Measurements from ENCODE around the gene CPEB1.

Gene CPEB1

DNA sequence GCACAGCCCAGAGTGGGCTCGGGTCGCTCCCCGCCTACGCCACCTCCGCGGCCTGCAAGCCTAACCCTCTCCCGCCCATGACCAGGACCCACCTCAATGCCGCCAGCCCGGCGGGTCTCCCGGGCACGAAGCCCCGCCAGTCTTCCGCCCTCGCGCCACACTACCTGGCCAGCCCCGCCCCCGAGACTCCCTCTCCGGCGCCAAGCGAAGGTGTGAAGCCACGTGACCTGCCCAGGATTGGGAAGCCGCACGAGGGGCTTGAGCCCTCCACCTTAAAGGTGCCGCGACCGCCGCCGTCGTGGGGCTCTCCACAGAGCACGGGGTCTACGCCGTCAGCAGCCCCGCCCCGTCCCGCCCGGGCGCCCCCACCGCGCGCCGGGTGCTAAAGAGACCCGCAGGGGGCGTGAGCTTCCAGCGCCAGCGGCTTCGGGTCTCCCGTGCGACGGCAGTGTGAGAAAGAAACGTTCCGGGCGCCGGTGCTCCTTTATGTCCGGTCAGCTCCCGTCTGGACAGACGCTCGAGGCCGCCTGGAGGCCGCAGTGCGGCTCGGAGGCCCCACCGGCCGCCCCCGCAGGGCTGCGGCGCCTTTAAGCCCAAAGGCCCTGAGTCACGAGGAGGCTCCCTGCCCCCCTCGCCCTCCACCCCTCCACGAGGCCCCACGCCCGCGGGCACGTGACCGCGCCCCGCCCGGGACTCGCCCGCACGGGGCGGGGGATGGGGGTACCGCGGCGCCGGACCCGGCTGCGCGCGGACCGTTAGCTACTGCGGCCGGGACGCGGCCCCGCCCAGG, at the start of gene CPEB1:
TSS of gene CPEB1 (minus strand) at position 319 of the 790 bp plus-strand sequence. CDS start 18,904 bp downstream, outside the sequence.
- DNase-seq: peak; percentile 6 to 16

DNA sequence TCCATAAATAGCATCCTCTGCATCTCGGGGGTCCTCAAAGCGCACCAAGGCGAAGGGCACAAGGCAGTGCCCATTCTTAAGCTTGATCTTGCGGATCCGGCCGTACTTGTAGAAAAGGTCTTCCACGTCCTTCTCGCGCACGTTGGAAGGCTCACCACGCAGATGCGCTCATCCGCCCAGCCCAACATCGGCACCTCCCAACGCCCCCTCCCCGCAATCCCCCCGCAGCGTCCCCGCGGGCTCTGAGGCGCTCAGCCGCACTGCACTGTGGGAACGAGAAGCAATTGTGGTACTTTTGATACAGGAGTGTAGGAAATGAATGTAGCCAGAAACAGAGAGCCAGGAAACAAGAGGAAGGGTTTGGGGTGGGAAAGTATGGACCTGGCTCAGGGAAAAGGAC, 45.0 kb upstream of the CPEB1 start:
- no peak for DNase-seq

DNA sequence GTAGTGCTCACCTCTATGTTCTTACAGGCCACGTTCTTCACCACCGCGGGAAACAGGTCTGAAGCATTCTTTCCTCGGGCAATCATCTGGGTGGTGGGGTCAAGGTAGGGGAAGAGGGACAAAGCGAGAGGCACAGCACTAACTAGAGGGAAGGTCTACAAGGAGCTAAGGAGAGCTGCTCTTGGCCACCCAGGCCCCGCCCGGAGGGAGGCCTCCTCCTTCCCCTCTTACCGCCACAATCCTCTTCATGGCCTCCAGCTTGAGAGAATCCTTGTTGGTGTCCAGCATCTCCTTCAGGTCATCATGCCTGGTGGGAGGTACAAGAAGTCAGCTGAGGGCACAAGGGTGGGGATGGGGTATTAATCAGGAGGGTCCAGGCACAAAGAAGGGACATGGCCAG, 42.0 kb upstream of the CPEB1 start:
- DNase-seq: no peak

DNA sequence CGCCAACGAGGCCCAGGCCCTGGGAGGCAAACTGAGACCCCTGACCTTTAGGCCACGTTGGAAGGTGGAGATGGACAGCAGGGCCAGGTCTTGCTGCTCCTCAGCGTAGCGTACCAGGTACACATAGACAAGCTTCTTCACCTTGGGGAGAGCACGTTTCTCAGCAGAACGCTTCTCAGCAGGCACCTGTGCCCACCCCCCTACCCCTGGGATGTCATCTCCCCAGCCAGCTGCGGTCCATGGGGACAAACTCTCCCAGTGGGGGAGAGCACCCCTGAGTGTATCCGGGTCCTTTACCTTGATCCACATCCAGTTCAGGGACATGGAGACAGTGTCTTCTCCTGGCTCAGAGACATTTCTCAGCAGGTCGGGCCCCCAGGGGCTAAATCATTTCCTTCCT, 41.5 kb upstream of the CPEB1 start:
- DNase-seq: no peak

DNA sequence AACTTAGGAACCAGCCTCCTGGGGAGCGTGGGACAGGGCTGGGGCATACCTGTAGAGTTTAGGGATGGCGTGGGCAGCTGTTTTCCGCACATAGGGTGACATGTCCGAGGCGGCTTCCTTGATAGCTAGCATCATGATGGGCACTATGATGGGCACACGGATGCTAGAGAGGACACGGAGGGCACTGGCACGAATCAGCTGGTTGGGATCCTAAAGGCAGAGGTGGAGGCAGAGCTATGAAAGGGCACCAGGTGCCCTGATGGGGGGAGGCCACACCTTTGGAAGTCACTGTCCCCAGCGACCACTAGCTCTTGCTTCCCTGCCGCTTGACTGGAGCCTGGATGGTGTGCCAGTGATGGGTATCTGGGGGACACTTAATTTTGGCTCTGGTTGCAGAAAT, 34.2 kb upstream of the CPEB1 start:
- DNase-seq: no peak

DNA sequence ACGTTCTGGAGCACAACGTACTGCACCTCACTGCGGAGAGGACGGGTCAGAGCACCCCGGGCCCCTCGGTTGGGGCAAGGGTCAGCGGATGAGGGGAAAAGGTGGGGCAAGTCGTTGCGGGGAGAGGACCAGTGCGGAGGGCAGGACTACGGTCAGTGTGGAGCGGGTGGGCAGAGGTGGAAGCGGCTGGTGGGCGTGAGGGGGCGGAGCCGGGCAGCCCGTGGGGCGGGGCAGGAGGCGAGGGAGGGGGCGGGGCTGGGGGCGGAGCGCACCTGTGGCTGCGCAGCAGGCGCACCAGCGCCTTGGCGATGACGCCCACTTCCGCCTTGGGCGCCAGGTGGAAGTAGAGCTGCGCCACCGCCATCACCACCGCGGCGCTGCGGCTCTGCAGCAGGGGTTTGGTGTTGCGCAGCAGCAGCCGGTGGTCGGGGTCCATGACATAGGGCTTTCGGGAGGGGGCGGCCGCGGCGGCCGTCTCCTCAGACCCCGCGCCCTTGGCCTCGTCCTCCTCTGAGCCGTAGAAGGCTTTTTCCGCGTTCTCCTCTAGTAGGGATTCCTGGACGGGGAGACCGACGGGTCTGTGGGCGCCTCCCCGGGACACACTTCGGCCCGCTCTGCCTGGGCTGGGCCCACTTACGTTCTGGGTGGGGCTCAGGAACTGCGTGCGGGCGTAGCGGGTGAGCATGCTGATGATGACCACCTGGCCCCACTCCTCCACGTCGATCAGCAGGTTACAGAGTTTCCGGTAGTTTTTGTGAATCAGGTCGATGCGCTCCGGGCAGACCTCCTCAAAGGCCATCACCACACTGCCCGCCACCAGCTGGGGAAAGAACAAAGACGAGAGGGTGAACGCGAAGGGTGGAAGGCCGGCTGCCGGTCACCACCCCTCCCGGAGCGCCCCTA, 33.3 kb upstream of the CPEB1 start:
- peak; percentile 52 to 68 for DNase-seq

DNA sequence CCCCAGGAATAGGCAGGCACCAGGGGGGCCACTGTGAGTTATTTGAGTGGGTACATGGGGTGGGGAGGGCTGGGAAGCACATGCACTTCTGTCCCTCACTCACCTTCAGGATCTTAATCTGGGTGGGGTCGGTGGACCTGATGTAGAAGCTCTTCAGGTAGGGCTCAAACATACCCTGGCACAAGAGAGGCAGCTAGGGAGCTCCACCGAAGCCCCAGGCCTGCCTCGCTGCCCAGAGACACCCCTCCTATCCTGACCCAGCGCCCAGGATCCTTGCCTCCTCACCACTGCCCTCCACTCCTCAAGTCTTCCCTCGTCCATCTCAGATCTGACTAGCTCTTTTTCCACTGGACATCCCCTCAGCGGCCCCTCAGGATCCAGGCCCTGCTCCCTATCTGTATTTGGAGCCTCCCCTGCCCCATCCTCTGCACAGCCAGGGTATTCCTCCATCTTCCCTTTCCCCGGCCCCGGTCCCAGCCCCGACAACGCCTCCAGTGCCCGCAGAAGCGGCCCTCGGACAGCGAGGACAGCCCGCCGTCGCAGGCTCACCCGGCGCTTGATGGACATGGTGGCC, 32.5 kb upstream of the CPEB1 start:
- no peak for DNase-seq

DNA sequence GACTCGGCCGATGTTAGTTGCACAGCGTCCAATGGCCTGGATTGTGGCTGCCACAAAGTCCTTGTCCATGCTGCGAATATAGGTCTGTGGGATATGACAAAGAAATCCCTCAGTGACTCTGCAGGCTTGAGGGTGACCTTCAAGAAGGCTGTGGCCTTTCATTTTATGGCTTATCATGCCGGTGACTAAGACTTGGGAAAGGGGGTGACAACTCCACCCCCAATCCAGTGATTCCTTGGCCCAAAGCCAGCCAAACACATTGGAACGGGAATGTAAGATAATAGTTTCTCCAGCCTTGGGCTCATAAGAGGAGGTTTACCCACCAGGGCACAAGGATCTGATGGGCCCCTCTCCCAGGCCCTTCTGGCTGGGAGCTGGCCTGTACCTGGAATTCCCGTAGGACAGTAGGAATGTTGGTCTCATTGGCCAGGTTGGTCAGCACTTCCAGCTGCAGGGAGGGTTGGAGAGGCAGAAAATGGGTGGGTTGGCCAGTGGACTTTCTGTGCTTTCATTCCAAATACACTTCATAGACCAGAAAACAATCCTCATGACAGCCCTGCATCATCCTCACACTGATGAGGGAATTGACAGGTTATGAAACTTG, 30.7 kb upstream of the CPEB1 start:
- DNase-seq: no peak

DNA sequence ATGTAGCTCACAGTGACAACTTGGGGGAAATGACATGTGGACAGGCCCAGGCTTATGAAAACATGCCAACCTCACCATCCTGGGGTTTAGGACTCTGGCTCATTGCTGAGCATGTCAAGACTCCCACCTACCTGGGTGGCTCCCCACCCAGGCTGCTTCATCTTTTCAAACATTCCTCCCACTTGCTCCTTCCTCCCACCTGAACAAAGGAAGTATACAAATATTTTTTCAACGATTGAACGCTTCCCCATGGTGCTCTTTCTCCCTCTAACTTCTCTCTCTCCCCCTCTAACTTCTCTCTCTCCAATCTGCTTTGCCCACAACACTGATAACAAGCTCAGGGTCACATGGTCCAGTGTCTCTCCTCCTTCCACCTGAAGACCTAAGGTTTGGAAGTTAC, 27.7 kb upstream of the CPEB1 start:
- no peak for DNase-seq

DNA sequence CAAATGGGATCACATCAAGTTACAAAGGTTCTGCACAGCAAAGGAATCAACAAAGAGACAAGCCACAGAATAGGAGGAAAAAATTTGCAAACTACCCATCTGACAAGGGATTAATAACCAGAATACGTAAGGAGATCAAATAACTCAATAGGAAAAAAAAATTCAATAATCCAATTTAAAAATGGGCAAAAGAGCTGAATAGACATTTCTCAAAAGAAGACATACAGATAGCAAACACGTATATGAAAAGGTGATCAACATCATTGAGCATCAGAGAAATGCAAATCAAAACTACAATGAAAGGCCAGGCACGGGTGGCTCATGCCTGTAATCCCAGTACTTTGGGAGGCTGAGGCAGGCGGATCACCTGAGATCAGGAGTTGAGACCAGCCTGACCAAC, 23.5 kb upstream of the CPEB1 start:
- no peak for DNase-seq

DNA sequence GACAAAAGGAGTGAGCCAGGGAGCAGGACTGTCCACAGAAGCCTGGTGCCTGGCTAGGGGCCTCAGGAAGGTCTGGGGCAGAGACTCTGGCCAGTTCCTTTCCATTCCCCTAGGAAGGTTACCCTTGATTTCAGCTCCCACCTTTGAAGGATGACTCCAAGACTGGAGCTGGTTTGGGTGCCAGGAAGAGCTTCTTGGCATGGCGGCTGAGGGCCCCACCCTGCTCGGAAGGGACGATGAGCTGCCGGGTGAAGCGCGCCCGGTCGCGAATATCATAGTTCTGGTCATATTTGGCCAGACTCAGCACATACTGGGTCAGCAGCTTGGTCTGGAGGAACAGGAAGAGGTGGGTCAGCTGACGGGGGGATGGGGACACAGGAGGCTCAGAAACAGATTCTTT, 19.4 kb upstream of the CPEB1 start:
- DNase-seq: no peak

DNA sequence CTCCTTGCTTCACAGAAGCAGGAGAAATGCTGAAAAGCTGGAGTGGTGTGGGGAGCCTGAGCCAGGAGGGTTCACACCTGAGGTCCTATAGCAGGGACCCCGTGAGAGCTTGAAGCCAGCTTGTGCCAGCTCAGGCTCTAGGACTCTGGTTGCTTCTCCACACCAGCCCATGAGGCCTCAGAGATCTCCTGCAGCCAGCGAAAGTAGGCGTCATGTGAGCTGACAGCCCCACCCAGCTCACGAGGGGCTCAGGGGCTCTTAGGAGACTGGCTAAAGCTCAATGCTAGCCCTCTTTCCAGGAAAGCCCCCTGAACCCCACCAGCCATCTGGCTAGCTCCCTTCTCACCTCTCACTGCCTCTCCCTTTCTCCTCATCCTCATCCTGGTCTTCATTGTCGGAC, 16.9 kb upstream of the CPEB1 start:
- no peak for DNase-seq

DNA sequence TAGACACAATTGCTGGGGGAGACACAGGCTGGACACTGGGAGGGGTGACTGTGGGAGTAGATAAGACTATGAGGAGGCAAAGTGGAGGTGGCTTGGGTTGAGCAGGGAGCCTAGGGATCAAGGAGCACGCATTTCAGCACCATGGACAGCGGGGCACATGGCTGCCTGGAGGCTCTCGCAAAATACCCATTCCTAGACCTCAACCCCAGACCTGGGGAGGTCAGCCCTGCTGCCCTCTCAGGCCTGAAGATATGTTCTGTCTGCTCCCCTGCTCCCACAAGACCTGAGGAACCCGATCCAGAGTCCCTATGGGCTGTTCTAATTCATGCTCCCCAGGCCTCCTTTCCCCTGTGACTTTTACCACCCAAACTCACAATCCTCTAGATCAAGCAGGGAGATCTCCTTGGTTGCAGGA, 16.0 kb upstream of the CPEB1 start:
- peak; percentile 44 to 49 for DNase-seq

DNA sequence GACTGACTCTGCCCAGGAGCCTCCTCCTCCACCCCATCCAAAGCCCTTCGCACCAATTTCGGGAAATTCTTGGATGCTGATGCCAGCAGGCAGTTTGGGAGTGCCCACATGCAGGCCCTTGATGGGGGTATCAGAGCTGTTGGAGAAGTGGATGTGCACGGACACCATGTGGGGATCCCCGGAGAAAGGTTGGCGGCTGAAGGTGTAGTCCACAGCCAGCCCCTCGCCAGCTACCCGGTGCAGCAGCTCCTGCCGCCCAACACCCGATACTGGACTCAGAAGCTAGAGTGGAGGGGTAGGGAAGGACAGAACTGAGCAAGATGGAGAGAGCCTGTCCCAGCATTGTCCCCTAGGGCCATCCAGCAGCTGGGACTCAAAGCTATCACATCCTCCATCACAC, 15.5 kb upstream of the CPEB1 start:
- no peak for DNase-seq

DNA sequence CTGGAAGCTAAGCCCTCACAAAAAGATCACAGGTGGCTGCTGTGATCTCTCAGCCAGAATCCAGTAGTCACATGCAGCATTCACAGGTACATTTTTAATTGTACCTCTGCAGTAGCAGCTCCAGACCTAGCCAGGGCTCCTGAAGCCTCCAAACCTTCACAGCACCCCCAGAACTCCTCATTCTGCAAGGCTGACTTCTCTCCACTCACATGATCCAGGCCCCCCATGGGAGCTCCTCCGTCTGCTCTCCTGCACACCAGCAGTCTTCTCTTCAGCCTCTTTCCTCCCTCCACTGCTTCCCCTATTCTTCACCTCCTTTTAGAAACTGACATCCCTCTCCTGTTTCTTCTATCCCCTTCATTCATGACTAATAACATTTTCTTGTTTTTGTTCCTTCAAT, 13.2 kb upstream of the CPEB1 start:
- no peak for DNase-seq

DNA sequence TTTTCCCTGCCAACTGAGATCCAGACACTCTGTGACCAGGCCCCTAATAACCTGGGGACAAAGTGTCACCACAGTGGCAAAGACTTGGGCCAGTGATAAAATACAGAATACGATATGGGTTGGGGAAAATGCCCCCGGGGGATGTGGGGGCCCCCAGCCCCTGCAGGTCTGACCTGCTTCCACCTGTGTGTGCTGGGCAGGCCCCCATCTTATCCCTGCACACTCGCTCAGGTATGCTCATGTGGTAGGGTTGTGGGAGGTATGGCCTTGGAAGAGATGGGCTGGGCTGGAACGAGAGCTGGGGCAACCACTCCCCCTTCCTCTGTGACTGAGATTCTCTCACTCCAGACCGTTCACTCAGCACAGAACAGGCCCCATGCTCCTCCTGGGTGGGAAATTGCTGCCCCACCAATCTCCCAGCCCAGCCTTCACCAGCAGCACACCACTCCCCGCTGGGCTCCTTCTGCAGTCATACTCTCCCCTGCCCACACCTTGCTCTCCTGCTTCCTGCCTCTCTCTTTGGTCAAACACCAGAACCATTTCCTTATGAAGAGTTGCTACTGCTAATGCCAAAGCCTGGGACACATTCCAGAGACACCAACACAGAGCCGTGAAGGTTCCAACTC, 9.6 kb upstream of the CPEB1 start:
- DNase-seq: no peak

DNA sequence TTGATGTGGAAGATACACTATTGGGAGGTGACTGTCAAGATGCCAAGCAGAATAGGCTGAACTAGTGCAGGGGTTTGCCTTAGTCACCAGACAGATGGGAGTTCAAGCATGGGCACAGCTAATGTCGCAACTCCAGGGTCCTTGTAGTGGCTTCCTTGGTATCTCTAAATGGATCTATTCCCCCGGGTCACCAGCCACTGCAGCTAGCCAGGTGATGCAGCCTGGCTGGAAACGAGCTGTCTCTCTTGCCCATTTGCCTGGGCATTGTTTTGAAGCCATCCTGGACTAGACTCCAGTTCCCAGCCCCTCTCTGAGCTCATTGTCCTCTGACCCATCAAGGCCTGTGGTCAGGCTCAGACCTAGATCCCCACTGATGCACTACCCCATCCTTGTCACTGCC, 8.4 kb upstream of the CPEB1 start:
- no peak for DNase-seq

DNA sequence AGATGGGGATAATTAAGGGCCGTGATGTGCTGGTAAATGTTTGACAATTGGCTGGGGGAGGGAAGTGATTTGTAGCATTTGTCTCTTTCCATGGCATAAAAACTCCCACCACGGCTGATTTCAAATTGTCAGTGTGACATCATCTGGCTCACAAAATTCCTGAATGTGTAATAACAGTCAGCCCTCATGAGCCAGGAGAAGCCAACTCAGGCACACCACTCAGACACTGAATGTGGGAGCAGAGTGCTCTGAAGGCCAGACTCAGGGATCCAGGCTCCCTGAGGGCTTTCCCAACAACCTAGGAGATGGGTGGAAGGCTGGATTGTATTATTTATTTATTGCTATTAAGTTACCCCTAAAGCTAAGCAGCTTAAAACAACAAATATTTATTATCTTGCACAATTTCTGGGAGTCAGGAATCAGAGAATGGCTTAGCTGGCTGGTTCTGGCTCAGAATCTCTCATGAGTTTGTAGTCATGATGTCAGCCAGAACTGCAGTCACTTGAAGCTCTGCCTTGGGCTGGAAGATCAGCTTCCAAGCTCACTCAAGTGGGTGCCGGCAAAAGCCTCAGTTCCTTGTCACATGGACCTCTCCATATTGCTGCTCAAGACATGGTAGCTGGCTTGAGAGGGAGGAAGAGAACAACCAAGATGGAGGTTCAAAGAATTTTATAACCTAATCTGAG, 6.5 kb upstream of the CPEB1 start:
- no peak for DNase-seq

DNA sequence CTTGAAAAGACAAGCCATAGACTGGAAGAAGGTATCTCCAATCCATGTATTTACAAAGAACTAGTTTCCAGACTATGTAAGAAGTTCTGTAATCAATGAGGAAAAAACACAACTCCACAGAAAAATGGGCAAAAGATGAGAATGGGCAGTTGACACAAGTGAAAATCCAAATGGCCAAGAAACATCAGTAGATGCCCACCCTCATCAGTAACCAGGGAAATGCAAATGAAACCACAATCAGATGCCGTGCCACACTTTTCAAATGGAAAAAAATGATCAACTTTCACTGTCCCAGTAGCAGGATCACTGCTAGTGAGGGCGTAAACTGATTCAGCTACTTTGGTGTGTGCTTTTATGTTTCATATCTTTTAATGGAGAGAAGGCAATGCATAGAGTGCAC, 4.5 kb upstream of the CPEB1 start:
- DNase-seq: no peak

DNA sequence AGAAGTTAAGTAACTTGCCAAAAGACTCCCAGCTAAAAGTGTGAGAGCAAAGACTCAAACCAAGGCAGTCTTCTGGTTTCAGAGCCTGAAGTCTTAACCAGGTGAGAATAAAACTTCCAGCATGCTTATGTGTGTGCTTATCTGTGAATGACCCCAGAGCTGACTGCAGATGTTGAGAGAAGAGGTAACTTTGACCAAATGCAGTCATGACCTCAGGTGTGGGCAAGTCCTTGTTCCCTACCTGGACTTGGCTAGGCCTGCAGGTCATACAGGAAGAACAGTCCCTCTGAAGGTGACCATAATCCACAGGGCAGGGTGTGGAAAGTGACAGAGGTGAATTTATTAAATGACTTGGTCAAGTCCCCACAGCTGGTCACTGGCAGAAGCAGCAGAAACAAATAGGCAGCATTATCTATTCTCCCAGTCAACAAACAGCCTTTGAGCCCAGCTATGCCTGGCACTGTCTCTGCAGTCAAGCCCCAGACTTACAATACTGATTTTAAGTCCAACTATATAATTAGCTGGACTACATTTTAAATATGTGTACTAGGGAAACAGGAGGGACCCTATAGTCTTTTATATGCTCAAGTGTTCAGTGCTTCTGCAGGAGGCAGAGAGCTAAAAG, 3.0 kb upstream of the CPEB1 start:
- DNase-seq: no peak

DNA sequence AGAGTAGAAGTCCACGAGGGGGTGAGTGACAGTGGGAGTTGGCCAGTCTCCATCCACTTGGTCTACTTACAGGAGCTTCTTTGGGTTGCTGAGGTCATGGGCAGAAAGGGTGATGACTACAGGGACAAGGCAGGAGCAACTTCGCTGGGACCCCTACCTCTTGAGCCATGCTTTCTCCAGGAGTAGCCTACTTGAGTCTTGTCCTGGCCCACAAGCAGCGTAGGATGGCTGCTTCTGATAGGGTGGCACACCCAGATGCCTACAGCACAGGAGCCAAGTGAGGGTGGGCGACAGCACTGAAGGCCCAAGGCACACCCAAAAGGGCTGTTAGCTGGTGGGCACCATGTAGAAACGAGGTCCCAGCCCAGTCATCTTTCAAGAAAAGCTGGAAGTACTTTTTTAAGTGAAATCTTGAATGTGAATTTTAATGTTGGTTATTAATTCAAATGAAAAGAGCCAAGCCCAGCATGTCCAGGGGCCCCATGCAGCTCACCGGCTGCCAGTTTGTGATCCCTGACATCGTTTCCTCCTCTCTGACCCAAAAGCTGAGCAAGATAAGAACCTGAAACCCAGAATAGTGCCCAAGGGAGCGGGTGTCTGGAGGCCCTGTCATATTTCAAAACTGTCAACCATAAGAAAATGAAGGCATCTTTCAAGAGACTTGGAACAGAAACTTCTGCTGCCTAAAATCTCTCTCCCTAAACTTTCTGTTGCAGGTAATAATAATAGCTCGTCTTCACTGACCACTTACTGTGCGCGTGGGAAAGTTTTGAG, 2.2 kb upstream of the CPEB1 start:
- no peak for DNase-seq

All from stimulated activated CD4-positive, alpha-beta T cell treated with anti-CD3 and anti-CD28 coated beads, Interleukin-2, amount 100 ng/mL, for 48 hours (primary cell).